Measurements from ENCODE around the gene MAPK8IP3. TPM values are rescaled to one million over a fixed set of nuclear protein-coding genes. Genes with fewer than 3 reads are reported as not detected.
A peak's percentile ranks its signal among the peaks of the same experiment; 100 is the strongest.

MAPK8IP3 gene
- total RNA-seq, 1 donor from 2014 or later: 28.5 TPM

DNA sequence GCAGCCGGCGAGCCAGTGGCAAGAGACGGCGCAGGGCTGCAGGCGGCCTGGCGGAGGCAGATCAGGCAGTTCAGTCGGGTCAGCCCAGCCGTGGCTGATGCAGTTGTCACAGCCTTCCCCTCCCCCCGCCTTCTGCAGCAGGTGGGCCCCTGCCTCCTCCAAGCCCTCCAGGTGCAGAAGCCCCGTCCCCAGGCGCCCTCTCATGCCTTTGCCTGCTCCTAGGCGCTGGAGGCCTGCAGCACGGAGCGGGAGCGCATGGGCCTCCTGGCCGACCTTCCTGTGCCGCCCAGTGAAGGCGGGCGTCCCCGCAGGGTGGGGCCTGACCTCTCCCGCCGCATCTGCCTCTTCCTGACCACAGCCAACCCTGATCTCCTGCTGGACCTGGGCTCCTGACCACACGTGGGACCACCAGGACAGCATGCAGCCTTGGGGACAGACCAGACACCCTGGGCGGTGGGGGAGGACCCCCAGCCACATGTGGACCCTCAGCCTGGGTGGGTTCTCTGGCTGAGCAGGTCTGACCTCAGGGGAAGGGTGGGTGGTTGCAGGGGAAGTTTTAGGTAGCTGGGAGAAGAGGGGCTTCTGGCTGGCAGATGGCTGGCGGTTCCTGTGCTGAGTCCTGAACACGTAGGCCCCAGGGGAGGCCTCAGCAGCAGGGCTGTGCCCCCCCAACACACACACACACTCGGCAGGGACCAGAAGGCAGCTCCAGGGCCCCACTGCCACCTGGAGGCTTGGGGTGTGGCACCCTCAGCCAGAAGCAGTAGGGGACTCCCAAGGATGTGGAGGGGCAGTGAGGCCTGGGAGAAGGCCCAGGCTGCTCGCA, 70.1 kb downstream of the MAPK8IP3 start:
- no peaks in the 10 kb centered on the region for H3K9me3 Mint-ChIP-seq
- TF ChIP-seq EZH2 (IDR thresholded peaks at IDR 0.05): no peak
- TF ChIP-seq, protein P1, sequence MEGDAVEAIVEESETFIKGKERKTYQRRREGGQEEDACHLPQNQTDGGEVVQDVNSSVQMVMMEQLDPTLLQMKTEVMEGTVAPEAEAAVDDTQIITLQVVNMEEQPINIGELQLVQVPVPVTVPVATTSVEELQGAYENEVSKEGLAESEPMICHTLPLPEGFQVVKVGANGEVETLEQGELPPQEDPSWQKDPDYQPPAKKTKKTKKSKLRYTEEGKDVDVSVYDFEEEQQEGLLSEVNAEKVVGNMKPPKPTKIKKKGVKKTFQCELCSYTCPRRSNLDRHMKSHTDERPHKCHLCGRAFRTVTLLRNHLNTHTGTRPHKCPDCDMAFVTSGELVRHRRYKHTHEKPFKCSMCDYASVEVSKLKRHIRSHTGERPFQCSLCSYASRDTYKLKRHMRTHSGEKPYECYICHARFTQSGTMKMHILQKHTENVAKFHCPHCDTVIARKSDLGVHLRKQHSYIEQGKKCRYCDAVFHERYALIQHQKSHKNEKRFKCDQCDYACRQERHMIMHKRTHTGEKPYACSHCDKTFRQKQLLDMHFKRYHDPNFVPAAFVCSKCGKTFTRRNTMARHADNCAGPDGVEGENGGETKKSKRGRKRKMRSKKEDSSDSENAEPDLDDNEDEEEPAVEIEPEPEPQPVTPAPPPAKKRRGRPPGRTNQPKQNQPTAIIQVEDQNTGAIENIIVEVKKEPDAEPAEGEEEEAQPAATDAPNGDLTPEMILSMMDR (IDR thresholded peaks at IDR 0.05): no peak
- Histone ChIP-seq H3K4me1 (peaks cover 6% of the 10 kb centered on the region), H4K20me1 (ENCODE audit: low read depth) (peaks cover 37% of the 10 kb centered on the region), H3K9me3 (ENCODE audit: low read depth) (no peaks in the 10 kb centered on the region), H2AFZ (replicated peaks) (no peak overlapping the region), H3K36me3 (no peaks in the 10 kb centered on the region), H3K27ac (no peak overlapping the region), H3K4me3 (no peak overlapping the region), H3K79me2 (ENCODE audit: low read depth) (peaks cover 30% of the 10 kb centered on the region), H3F3A (ENCODE audit: low read depth) (peaks cover 6% of the 10 kb centered on the region), H3K27me3 (no peaks in the 10 kb centered on the region), H3K9ac (no peak overlapping the region), H3K4me2 (no peak overlapping the region)
- no peak for DNase-seq (ENCODE audit: low spot score)
- H3K27me3 Mint-ChIP-seq (ENCODE audit: insufficient read depth, low read depth): peaks cover 5% of the 10 kb centered on the region
- H3K36me3 Mint-ChIP-seq: peaks cover 3% of the 10 kb centered on the region
- H3K4me3 Mint-ChIP-seq: peak overlapping the region; percentile 50
- no peak overlapping the region for H3K27ac Mint-ChIP-seq
- peaks cover 10% of the 10 kb centered on the region for H3K4me1 Mint-ChIP-seq

DNA sequence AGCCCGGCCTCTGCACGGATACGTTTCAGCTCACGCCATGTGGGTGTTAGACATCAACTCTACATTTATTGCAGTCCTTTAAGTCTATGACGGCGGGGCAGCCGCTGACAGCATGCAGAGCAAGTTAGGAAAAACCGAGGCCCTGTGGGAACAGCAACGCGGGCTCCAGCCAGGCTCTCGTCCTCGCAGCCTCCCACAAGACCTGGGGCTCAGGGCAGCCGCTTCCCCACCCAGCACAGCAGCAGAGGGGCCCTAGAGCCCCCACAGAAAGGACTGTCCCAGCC, 70.6 kb downstream of the MAPK8IP3 start:
- Mint-ChIP-seq H3K27me3 (ENCODE audit: insufficient read depth, low read depth) (peaks cover 7% of the 10 kb centered on the region), H3K27ac (no peak overlapping the region), H3K36me3 (peaks cover 3% of the 10 kb centered on the region), H3K4me1 (peaks cover 16% of the 10 kb centered on the region), H3K9me3 (no peaks in the 10 kb centered on the region), H3K4me3 (no peak overlapping the region)
- no peak overlapping the region for H3K27ac ChIP-seq
- H3F3A ChIP-seq (ENCODE audit: low read depth): peaks cover 11% of the 10 kb centered on the region
- H3K27me3 ChIP-seq: no peaks in the 10 kb centered on the region
- TF ChIP-seq, protein P1 (IDR thresholded peaks at IDR 0.05): no peak
- TF ChIP-seq EZH2 (IDR thresholded peaks at IDR 0.05): no peak
- H3K4me2 ChIP-seq: no peak overlapping the region
- peaks cover 11% of the 10 kb centered on the region for H3K4me1 ChIP-seq
- H3K4me3 ChIP-seq: no peak overlapping the region
- no peaks in the 10 kb centered on the region for H3K36me3 ChIP-seq
- H3K9ac ChIP-seq: no peak overlapping the region
- no peak overlapping the region for H2AFZ ChIP-seq (replicated peaks)
- DNase-seq (ENCODE audit: low spot score): no peak
- H3K79me2 ChIP-seq (ENCODE audit: low read depth): peaks cover 35% of the 10 kb centered on the region
- no peaks in the 10 kb centered on the region for H3K9me3 ChIP-seq (ENCODE audit: low read depth)
- peaks cover 42% of the 10 kb centered on the region for H4K20me1 ChIP-seq (ENCODE audit: low read depth)

DNA sequence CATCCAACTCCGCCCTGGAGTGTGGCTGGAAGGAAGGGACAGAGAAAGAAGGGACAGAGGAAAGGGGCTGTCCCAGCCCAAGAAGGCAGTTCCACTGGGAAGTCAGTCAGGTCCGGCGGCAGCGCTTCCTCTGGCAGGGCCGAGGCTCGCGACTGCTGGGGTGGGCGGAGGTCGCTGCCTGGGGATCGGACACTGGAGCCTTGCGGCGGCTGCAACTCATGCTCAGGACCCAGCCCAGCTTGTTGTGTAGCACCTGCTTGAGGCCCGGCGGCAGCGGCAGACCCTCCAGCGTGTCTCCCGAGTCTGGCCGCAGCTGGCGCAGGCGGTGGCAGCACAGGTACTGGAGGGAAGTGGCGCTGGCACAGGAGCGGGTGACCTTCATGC, 71.0 kb downstream of the MAPK8IP3 start:
- peaks cover 11% of the 10 kb centered on the region for H3K4me1 ChIP-seq
- peaks cover 11% of the 10 kb centered on the region for H3F3A ChIP-seq (ENCODE audit: low read depth)
- Mint-ChIP-seq H3K27ac (no peak overlapping the region), H3K27me3 (ENCODE audit: insufficient read depth, low read depth) (peaks cover 7% of the 10 kb centered on the region), H3K9me3 (no peaks in the 10 kb centered on the region), H3K36me3 (peaks cover 3% of the 10 kb centered on the region), H3K4me3 (no peak overlapping the region), H3K4me1 (peaks cover 15% of the 10 kb centered on the region)
- H3K27me3 ChIP-seq: no peaks in the 10 kb centered on the region
- no peak overlapping the region for H2AFZ ChIP-seq (replicated peaks)
- no peak overlapping the region for H3K9ac ChIP-seq
- H3K4me3 ChIP-seq: no peak overlapping the region
- H3K36me3 ChIP-seq: no peaks in the 10 kb centered on the region
- no peak overlapping the region for H3K4me2 ChIP-seq
- peaks cover 44% of the 10 kb centered on the region for H4K20me1 ChIP-seq (ENCODE audit: low read depth)
- H3K9me3 ChIP-seq (ENCODE audit: low read depth): no peaks in the 10 kb centered on the region
- peaks cover 37% of the 10 kb centered on the region for H3K79me2 ChIP-seq (ENCODE audit: low read depth)
- TF ChIP-seq, protein P1 (IDR thresholded peaks at IDR 0.05): no peak
- TF ChIP-seq EZH2phosphoT487 (IDR thresholded peaks at IDR 0.05) (no peak), EZH2 (IDR thresholded peaks at IDR 0.05) (no peak)
- no peak for DNase-seq (ENCODE audit: low spot score)
- no peak overlapping the region for H3K27ac ChIP-seq

All from neural progenitor cell (in vitro differentiated cells).